SKM-1 (cell line): ENCODE measurements around the gene ZSCAN10.

Experiments used
- DNase-seq: peaks from one replicate; lab custom pipeline; 2025; ENCODE audit not compliant: unreplicated experiment; lab: John Stamatoyannopoulos, UW

The ZSCAN10 gene

DNA sequence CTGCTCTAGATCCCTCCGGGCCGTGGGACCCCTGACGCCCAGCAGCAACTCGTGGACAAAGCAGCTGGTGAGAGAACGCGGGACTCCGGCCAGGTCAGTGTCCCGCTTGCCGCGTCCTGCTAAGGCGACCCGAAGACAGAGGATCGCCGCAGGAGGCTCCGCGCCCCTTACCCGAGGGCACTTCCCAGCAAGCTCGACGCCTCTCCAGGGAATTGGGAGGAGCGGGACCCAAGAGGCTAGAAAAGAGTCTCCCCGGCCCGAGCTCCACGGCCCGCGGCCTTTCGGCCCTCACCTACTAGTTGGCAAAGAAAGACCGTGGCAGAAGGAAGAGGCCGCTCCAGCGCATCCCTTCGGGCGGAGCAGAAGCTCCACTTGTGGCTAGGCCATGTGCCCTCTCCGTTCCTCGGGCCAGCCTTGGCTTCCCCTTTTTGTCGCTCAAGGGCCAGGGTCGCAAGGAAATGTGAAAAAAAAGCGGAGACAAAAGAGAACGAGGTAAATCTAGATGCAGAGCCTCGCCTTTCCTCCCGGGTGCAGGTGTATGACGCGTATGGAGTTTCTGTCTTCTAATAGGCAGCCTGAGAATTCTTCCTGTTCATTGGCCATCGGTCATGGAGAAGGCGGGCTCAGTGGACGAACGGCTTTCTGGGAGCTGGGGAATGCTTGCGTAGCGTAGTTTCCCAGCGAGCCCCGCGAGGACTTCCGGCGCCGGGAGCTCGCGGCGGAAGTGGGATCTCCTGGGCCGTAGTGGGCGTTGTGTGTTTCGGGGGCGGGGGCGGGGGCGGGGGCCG, 35.4 kb upstream of the ZSCAN10 start, which contains the start of gene ZNF213:
Gene ZNF213 (plus strand): TSS at position 692 of the 788 bp plus-strand sequence. CDS start 2,252 bp downstream, outside the sequence.
- peak; percentile 99 for DNase-seq

- no peak for DNase-seq
Measured at GRCh38 chr16:3133844-3134243, 34.8 kb upstream of the ZSCAN10 start.

- DNase-seq: peak; percentile 22
Measured at GRCh38 chr16:3131755-3132377, 32.8 kb upstream of the ZSCAN10 start.

DNA sequence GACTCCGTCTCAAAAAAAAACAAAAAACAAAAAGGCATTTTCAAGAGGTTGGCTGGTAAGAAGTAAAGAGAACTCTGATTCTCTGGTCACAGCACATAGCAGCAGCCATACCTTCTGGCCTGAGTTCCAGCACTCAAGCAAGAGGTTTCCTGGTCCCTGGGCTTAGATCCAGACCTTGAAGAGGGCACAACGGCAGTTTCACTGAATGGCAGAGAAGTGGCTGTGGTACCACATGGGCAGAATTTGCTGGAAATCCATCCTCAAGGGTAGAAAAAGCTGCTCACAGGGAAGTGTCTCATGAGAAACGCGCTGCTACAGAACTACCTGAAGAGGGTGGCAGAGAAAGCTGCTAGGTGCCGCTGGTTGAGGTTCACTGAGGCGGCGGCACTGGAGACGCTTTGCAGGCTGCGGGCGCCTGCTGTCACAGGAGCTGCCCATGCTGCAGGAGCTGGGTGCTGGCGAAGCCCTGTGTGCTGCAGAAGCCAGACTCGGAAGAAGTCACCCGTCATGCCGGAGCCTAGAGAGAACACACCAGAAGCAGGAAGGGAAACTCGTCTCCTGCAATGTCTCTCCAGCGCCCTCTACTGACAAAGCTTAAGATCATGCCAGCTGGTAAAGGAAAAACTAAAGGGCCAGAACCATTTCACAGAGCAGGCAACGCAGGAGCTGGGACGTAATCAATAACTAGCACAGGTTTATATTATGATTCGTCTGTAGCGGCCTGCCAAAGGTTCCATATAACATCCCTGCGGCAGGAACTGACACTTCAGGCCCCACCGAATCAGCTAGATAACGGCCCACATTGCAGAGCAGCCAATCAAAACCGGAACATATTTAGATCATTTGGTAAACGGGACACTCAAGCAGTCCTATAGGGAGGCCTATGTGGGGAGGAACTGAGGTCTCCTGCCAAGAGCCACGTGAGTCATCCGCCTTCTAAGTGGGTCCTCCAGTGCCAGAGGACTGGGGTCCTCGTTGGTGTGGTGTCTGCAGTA, 30.3 kb upstream of the ZSCAN10 start:
- DNase-seq: peak; percentile 77

DNA sequence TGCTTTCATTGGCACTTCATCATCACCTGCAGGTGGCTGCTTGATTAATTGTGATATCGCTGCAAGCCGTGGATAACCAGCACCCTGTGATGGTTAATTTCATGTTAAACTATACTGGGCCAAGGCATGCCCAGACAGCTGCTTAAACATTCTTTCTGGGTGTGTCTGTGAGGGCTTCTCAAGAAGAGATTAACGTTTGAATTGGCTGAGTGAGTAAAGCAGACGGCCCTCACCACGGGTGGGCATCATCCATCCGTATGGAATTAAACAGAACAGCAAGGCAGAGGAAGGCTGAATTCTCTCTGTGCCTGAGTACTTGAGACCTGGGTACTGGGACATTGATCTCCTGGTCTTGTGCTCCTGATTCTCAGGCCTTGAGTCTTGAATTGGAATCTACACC, 28.7 kb upstream of the ZSCAN10 start:
- DNase-seq: no peak

GRCh38 chr16:3123986-3124886, 25.1 kb upstream of the ZSCAN10 start:
- DNase-seq: peak; percentile 91

DNA sequence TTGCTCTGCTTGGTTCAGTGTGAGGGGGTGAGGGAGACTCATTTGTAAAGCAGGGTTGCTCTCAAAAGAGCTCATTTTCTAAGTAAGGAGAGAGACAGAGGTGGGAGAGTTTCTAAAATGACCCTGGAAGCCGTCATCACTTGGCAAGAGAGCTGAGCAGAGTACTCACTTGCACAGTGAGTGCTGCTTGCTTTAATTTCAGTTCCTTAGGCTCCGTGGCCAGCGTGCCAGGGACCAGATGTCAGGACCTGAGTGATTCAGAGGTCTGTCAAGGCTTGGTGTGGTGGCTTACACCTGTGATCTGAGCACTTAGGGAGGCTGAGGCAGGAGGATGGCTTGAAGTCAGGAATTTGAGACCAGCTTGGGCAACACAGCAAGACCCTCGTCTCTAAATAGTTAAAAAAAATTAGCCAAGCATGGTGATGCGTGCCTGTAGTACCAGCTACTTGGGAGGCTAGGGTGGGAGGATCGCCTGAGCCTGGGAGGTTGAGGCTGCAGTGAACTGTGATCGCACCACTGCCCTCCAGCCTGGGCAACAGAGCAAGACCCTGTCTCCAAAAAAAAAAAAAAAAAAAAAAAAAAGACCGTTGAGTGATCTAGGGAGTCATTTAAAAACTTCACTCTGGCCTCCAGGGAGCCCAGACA, 24.0 kb upstream of the ZSCAN10 start:
- DNase-seq: no peak

GRCh38 chr16:3121851-3122467, 22.9 kb upstream of the ZSCAN10 start:
- no peak for DNase-seq

GRCh38 chr16:3120435-3120834, 21.3 kb upstream of the ZSCAN10 start:
- DNase-seq: no peak

GRCh38 chr16:3119701-3120408, 20.8 kb upstream of the ZSCAN10 start:
- DNase-seq: no peak

DNA sequence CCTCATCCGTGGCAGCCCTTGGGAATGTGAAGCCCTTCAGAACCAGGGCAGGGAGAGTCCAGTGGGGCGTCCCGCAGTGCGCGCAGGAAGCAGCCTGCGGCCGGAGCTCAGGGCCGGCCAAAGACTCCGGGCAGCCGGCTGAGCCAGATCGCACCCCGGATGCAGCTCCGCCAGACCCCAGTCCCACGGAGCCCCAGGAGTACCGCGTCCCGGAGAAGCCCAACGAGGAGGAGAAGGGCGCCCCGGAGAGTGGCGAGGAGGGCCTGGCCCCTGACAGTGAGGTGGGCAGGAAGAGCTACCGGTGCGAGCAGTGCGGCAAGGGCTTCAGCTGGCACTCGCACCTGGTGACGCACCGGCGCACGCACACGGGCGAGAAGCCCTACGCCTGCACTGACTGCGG, 20.2 kb upstream of the ZSCAN10 start:
- DNase-seq: no peak

GRCh38 chr16:3118846-3119245, 19.8 kb upstream of the ZSCAN10 start:
- DNase-seq: no peak

DNA sequence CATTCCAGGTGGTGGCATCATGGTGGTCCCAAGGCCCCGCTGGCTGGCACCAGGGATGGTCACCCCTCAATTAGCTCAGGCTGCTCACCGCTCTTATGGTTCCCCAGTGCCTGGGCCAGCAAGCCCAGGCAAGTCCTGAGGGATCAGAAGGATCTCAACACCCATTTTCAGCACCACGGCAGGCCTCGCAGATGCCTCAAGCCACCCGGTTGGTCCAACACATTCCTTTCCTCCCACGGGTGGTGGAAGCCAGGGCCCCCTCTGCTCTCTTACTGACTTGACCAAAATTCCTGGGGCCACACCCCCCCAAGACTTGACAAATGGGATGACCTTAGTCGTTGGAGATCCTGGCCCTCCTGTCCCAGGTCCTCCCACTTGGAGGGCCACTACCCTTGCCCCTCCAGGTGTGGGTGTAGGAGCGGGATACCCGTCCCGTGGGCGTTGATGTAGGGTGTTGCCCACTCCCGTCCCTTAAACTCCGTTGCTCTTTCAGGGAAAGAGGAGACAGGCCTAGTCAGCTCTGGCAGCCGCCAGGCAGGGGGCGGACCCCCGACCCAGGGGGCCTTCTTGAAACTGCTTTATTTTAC, 19.2 kb upstream of the ZSCAN10 start:
- no peak for DNase-seq

DNA sequence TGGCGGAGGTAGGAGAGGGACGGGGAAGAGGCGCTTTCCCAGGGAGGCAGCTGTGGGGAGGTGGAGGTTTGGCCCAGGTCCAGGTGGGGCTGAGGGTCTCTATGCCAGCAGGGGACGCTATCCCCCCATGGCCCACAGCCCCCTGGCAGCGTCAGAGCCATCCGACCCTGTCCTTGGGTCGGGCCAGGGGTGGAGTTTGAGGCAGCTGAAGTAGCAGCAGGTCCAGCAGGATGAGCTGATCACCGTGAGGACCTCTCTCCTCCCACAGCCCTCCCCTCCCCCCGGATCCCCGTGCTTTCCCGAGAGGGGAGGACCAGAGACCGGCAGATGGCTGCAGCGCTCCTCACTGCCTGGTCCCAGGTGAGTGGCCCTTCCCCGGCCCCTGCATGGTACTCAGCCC, 16.5 kb upstream of the ZSCAN10 start:
- no peak for DNase-seq

DNA sequence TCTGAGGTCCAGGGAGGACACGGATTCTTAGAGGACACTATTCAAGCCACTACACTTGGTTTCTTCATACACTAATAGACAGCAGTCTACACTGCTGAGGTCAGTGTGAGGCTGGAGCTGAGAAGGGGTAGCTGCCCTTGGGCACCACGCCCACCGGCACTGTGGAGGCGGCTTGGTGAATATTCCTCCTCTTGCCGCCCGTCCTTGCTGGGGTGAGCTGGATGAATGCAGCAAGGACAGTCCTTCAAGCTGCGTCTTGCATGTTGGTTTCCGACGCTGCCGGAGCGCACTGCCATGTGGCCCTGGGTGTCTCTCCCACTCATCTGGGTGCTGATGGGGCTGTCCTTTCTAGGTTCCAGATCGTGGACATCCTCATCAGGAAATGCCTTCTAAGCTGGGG, 15.9 kb upstream of the ZSCAN10 start:
- no peak for DNase-seq

DNA sequence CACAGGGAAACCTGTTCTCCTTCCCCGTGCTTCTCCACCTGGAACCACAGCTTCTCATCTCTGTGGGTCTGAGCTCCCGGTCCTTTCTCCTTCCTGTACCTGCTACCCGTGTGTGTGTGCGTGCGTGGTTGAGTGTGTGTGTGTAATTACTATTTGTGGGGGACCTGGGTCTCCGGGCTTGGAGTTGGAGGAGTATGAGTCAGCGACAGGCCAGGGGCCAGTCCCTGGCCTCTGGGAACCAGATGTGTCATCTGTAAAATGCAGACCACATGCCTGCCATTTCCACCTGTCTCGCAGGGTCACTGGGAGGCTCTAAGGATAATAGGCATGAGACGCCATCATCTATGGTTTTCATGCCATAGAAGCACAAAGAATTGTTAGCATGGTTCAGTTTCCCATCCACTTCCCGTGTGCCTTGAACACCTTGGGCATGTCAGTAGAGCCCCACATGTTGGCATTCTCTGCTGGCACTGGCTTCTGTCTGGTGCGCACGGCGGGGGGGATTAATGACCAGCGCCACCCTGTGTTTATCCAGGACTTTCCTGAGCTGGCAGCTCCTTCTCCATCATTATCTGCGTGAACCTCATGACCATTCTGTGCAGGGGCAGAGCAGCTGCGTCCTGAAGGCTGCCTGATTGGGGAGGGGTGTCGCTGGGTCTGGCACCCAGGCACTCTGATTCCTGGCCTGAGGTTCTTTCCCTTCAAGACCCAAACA, 14.8 kb upstream of the ZSCAN10 start:
- DNase-seq: no peak

DNA sequence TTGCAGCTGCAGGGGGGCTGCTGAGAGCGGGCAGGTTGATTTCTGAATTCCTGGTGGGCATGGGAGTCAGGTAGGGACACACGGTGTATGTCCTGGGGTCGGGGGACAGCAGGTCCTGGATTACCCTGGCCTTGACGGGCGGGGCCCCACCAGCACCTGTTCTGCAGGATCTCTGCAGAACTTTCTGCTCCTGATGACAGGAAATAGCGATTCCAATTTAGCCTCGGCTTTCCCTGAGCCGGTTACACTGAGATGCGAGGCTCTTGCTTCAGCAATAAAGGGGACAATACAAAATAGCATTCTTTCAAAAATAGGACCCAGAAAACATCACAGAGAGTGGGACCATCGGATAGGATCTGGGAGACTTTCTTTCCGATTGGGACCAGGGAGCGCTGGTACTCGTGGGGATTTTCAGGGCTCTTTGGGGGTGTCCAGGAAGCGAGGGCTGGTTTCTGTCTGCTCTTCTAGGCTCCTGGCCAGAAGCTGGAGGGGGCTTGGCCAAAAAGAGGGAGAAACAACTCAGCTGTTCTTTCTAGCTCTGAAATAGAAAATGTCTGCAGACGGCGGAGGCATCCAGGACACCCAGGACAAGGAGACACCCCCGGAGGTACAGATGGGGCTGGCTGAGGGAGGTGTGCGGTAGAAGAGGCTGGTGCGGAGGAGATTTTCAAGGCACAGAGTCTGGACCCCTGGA, 13.9 kb upstream of the ZSCAN10 start:
- DNase-seq: no peak
